Brain microvascular endothelial cell (primary cell): ENCODE results near the gene DYNC1I2.

Source experiments
- DNase-seq: peaks from one replicate; pipeline ENCODE4 v3.0.0-alpha.2; 2020
- H3K27ac ChIP-seq: fragments of 250-450 bp; sonication (Bioruptor Pico); 2 replicates; pipeline ENCODE4 v1.5.1; 2020; ENCODE audit warnings: mild to moderate bottlenecking, moderate library complexity
- H3K27me3 ChIP-seq: fragments of 250-450 bp; sonication (Bioruptor Pico); replicated peaks from 2 replicates; pipeline ENCODE4 v1.5.1; 2020; ENCODE audit warnings: mild to moderate bottlenecking
- H3K36me3 ChIP-seq: fragments of 250-450 bp; sonication (Bioruptor Pico); replicated peaks from 2 replicates; pipeline ENCODE4 v1.5.1; 2020; ENCODE audit warnings: mild to moderate bottlenecking
- H3K4me3 ChIP-seq: 2 replicates; pipeline ENCODE4 v1.5.1; 2011; ENCODE audit warnings: low read depth, mild to moderate bottlenecking, control low read depth, low read length, moderate library complexity
- in situ Hi-C: cut with HindIII; loops from 2 replicates; pipeline ENCODE4 v1.10.0; 2017; ENCODE audit warnings: low sequenced_read_pairs, low pct_ligation_motif_present
- TF ChIP-seq, protein P1 (sequence below): IDR thresholded peaks from 2 replicates; pipeline ENCODE4 v1.5.1; 2011; ENCODE audit warnings: low read depth, mild to moderate bottlenecking, moderate library complexity, low read length, control low read depth, inconsistent platforms; ENCODE audit errors: missing control alignments

DYNC1I2 gene

DNA sequence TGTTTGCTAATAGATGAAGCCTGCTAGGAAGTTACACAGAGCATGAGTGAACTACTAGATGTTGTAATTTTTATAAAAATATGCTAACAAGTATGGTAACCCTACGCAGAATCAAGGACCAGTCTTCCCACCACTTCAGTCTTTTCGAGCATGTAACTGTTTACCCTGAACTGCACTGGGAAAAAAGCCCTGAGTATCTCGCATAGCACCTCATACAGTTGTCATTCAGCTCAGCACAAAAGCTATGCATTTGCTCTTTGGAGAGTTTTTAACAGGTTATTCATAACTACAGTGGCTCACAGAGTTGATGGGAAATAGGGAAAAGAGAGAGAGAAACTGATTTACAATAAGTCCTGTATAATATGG lies 42.7 kb downstream of the DYNC1I2 start:
- Histone ChIP-seq H3K36me3 (peaks cover 44% of the 10 kb centered on the region), H3K4me3 (no peak overlapping the region), H3K27ac (no peak overlapping the region), H3K27me3 (no peaks in the 10 kb centered on the region)
- TF ChIP-seq, protein P1, sequence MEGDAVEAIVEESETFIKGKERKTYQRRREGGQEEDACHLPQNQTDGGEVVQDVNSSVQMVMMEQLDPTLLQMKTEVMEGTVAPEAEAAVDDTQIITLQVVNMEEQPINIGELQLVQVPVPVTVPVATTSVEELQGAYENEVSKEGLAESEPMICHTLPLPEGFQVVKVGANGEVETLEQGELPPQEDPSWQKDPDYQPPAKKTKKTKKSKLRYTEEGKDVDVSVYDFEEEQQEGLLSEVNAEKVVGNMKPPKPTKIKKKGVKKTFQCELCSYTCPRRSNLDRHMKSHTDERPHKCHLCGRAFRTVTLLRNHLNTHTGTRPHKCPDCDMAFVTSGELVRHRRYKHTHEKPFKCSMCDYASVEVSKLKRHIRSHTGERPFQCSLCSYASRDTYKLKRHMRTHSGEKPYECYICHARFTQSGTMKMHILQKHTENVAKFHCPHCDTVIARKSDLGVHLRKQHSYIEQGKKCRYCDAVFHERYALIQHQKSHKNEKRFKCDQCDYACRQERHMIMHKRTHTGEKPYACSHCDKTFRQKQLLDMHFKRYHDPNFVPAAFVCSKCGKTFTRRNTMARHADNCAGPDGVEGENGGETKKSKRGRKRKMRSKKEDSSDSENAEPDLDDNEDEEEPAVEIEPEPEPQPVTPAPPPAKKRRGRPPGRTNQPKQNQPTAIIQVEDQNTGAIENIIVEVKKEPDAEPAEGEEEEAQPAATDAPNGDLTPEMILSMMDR = no peak
- DNase-seq = no peak
- in situ Hi-C loops = no loop called here

DNA sequence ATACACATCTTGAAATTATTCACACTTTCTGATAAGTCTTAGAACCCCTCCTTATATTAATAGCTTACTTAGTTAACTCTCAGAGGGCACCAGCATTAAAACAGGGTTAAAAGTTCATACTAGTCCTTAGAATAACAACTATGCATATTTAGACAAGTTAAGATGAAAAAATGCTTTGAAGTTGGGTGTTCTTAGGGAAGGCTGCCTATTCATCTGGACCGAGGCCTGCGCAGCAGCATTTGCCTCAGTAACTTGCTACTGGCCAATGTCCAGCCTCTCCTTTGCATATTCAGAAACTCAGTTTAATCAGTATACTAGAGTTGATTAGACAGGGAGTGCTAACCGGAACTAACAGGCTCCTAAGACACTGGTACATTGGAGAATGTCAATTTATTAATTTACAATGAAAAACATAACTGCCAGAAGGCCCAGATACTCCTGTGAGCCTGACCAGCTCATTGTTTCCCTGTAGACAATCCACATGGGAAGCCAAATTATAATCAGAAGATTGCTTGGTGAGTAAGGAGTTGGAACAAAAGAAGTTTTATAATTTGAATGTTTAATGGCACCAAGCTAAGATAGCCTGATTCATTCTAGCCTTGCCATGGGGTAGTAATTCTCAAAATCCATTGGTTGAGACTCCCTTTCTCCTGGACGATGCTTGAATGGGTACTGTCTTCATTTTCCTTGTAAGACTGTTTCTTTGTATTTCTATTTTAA lies 48.9 kb downstream of the DYNC1I2 start:
- Histone ChIP-seq H3K27me3 (no peaks in the 10 kb centered on the region), H3K27ac (no peak overlapping the region), H3K4me3 (no peak overlapping the region), H3K36me3 (peaks cover 50% of the 10 kb centered on the region)
- in situ Hi-C loops = no loop called here
- no peak for DNase-seq
- TF ChIP-seq, protein P1 = no peak

DNA sequence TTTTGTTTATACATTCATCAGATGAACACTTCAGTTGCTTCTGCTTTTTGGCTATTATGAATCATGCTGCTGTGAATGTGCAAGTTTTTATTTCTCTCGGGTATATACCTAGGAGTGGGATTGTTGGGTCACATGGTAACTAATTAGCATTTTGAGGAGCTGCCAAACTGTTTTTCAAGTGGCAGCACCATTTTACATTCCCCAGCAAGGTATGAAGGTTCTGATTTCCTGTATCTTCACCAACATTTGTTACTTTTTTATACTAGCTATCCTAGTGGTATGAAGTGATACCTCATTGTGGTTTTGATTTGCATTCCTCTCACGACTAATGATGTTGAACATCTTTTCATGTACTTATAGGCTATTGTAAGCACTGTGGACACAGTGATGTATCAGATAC lies 53.9 kb downstream of the DYNC1I2 start:
- Histone ChIP-seq H3K36me3 (peaks cover 46% of the 10 kb centered on the region), H3K27me3 (no peaks in the 10 kb centered on the region), H3K4me3 (no peak overlapping the region), H3K27ac (no peak overlapping the region)
- TF ChIP-seq, protein P1 = no peak
- in situ Hi-C loops = no loop called here
- DNase-seq = peak; percentile 9

DNA sequence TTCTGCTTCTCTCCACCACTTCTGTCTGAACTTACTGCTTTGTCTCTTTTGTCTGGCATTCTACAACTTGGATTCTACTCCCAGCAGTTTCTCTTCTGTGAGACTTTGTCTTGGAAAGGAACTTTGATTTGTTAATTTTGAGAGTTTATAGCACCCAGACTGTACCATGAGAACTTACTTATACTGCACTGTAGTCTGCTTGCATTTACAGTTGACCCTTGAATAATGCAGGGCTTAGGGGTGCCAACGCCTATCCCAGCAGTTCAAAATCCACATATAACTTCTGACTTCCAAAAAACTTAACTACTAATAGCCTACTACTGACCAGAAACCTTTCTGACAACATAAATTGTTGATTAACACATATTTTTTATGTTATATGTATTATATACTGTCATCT lies 55.5 kb downstream of the DYNC1I2 start:
- in situ Hi-C loops = no loop called here
- H3K27me3 ChIP-seq = no peaks in the 10 kb centered on the region
- H3K27ac ChIP-seq = no peak overlapping the region
- H3K36me3 ChIP-seq = peaks cover 46% of the 10 kb centered on the region
- no peak for DNase-seq
- no peak overlapping the region for H3K4me3 ChIP-seq
- TF ChIP-seq, protein P1 = no peak

DNA sequence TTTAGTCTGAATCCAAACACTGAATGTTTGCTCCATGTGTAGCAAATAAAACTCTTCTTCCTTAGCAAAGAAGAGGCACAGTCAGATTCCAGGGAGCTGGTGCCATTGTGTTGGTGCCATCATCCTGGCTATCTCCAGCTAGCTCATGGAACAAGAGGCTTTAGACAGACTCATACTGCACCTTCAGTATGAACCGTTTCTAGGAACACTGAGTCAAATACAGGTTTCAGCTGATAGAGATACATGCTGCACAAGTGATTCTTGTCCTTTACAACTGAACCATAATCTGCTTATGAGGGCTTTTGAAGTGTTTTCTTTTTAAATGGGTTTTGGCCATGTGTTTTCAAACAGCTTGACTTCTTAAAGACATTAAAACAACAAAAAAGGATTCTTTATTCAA lies 57.9 kb downstream of the DYNC1I2 start:
- in situ Hi-C loops = no loop called here
- Histone ChIP-seq H3K27ac (no peak overlapping the region), H3K4me3 (no peak overlapping the region), H3K27me3 (no peaks in the 10 kb centered on the region), H3K36me3 (peaks cover 54% of the 10 kb centered on the region)
- TF ChIP-seq, protein P1 = no peak
- no peak for DNase-seq

DNA sequence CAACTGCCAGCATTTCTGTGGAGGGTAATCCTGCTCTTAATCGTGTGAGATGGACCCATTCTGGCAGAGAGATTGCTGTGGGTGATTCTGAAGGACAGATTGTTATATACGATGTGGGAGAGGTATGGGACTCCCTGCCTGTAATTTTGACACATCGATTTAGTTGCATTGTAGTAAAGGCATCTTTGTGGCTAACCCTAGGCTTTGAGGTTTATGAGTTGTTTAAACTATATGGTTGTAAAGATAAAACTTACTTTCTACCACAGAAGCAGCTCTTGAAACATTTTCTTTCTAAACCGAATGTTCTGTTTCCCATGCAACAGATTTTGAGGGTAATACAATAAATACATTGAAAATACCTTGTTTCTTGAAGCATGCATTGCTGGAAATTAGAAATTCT lies 58.5 kb downstream of the DYNC1I2 start:
- Histone ChIP-seq H3K36me3 (peaks cover 59% of the 10 kb centered on the region), H3K27ac (no peak overlapping the region), H3K27me3 (no peaks in the 10 kb centered on the region), H3K4me3 (no peak overlapping the region)
- DNase-seq = no peak
- TF ChIP-seq, protein P1 = no peak
- in situ Hi-C loops = no loop called here
